22Rv1 (cell line): ENCODE data around the gene TOLLIP.

Source experiments
- H3K27ac ChIP-seq: fragments of 450-650 bp; 2 replicates; pipeline ENCODE4 v1.5.1; 2017
- CTCF ChIP-seq: fragments of 450-650 bp; IDR thresholded peaks from 2 replicates; pipeline ENCODE4 v1.5.1; 2017; ENCODE audit warnings: mild to moderate bottlenecking
- ZFX ChIP-seq: fragments of 450-650 bp; IDR thresholded peaks from 2 replicates; pipeline ENCODE4 v1.6.1; 2017; ENCODE audit warnings: antibody characterized with exemption, borderline replicate concordance

The TOLLIP gene

GRCh38 chr11:1258401-1259075 lies 50.9 kb downstream of the TOLLIP start:
- no peak overlapping the region for H3K27ac ChIP-seq
- no peak for TF ChIP-seq CTCF
- no peak for TF ChIP-seq ZFX

GRCh38 chr11:1257916-1258315 lies 51.5 kb downstream of the TOLLIP start:
- H3K27ac ChIP-seq, result no peak overlapping the region
- no peak for TF ChIP-seq ZFX

- H3K27ac ChIP-seq, result no peak overlapping the region
- TF ChIP-seq ZFX (no peak), CTCF (no peak)
These were observed 52.1 kb downstream of the TOLLIP start for GRCh38 chr11:1257366-1257765.

- TF ChIP-seq ZFX (no peak), CTCF (no peak)
- H3K27ac ChIP-seq, result no peak overlapping the region
These were observed 53.0 kb downstream of the TOLLIP start for GRCh38 chr11:1256257-1257045.

GRCh38 chr11:1255151-1255550 lies 54.3 kb downstream of the TOLLIP start:
- TF ChIP-seq CTCF (no peak), ZFX (no peak)
- H3K27ac ChIP-seq, result no peak overlapping the region

GRCh38 chr11:1254733-1255132 lies 54.7 kb downstream of the TOLLIP start:
- no peak for TF ChIP-seq CTCF
- TF ChIP-seq ZFX, result no peak
- H3K27ac ChIP-seq, result no peak overlapping the region

- TF ChIP-seq ZFX (no peak), CTCF (no peak)
- H3K27ac ChIP-seq, result no peak overlapping the region
These were observed 55.3 kb downstream of the TOLLIP start for GRCh38 chr11:1254086-1254648.
